Measurements from ENCODE around the gene MRGPRX2. TPM values are rescaled to one million over a fixed set of nuclear protein-coding genes. Genes with fewer than 3 reads are reported as not detected.
A peak's percentile ranks its signal among the peaks of the same experiment; 100 is the strongest.

Gene MRGPRX2
- total RNA-seq, 3 donors from 2014 or later (not counting 1 experiment from before 2014, with no cell fraction given): 0.21 to 0.48 TPM; not detected in 1

GRCh38 chr11:19013181-19013857 is 47.2 kb downstream of the MRGPRX2 start:
- no peaks in the 10 kb centered on the region for H3K9me3 Mint-ChIP-seq
- ATAC-seq (no peak), DNase-seq (no peak)
- no peak overlapping the region for H3K4me3 Mint-ChIP-seq
- Histone ChIP-seq H3K36me3 (ENCODE audit: control insufficient read depth, insufficient read depth, low read length) (no peaks in the 10 kb centered on the region), H3K27me3 (ENCODE audit: control insufficient read depth, insufficient read depth, low read length) (no peaks in the 10 kb centered on the region), H3K27ac (ENCODE audit: low read length) (no peak overlapping the region), H3K4me1 (ENCODE audit: control insufficient read depth, insufficient read depth, low read length) (no peaks in the 10 kb centered on the region), H3K4me3 (ENCODE audit: low read length) (no peak overlapping the region), H3K9me3 (ENCODE audit: control insufficient read depth, insufficient read depth, low read length) (no peaks in the 10 kb centered on the region)
- intact Hi-C loops (cut with micrococcal nuclease): no loop called here
- H3K27me3 Mint-ChIP-seq (ENCODE audit: low read depth in 2 of 2): peaks cover 19 to 47% of the 10 kb centered on the region in 2 donors
- no peaks in the 10 kb centered on the region for H3K4me1 Mint-ChIP-seq
- no peak overlapping the region for H3K27ac Mint-ChIP-seq
- 87% methylated on average over 3 of the region's 3 CpGs for WGBS (ENCODE audit: insufficient coverage)
- TF ChIP-seq CTCF (IDR thresholded peaks at IDR 0.05): peak; percentile 11
- peaks cover 10% of the 10 kb centered on the region for H3K36me3 Mint-ChIP-seq

- ATAC-seq: no peak
- Histone ChIP-seq H3K9me3 (ENCODE audit: control insufficient read depth, insufficient read depth, low read length) (no peaks in the 10 kb centered on the region), H3K4me1 (ENCODE audit: control insufficient read depth, insufficient read depth, low read length) (no peaks in the 10 kb centered on the region), H3K36me3 (ENCODE audit: control insufficient read depth, insufficient read depth, low read length) (no peaks in the 10 kb centered on the region), H3K4me3 (ENCODE audit: low read length) (no peak overlapping the region), H3K27ac (ENCODE audit: low read length) (no peak overlapping the region), H3K27me3 (ENCODE audit: control insufficient read depth, insufficient read depth, low read length) (no peaks in the 10 kb centered on the region)
- Mint-ChIP-seq H3K27me3 (ENCODE audit: low read depth in 2 of 2) (peaks cover 15 to 43% of the 10 kb centered on the region in 2 donors), H3K4me3 (no peak overlapping the region), H3K27ac (no peak overlapping the region), H3K9me3 (no peaks in the 10 kb centered on the region), H3K36me3 (peaks cover 10% of the 10 kb centered on the region), H3K4me1 (no peaks in the 10 kb centered on the region)
- DNase-seq: no peak
- intact Hi-C loops (cut with micrococcal nuclease): no loop called here
- TF ChIP-seq CTCF (IDR thresholded peaks at IDR 0.05): no peak
These were observed 47.9 kb downstream of the MRGPRX2 start for GRCh38 chr11:19012636-19013035.

Other genes starting within 250 kb of the MRGPRX2 start
- not detected for gene MRGPRX1, start 121.3 kb downstream of the MRGPRX2 start, total RNA-seq
- gene ZDHHC13, start 56.5 kb upstream of the MRGPRX2 start, total RNA-seq: 10 to 100 TPM; 13.3 to 17.4 (median 13.5) TPM
- gene CSRP3, start 141.3 kb upstream of the MRGPRX2 start, total RNA-seq: not detected
- gene E2F8, start 180.2 kb upstream of the MRGPRX2 start, total RNA-seq: under 1 TPM; 0.38 to 0.54 (median 0.42) TPM